ENCODE results near the gene RNF10.

- TF ChIP-seq POLR2A (IDR thresholded peaks at IDR 0.05) (no peak), EP300 (IDR thresholded peaks at IDR 0.05) (no peak)
Measured at GRCh38 chr12:120490833-120491512, 43.2 kb upstream of the RNF10 start.

Data from suprapubic skin (tissue), 2 donors.